ENCODE measurements around the gene BLACAT1. TPM values are rescaled to one million over a fixed set of nuclear protein-coding genes. Genes with fewer than 3 reads are reported as not detected.
A peak's percentile ranks its signal among the peaks of the same experiment; 100 is the strongest.

BLACAT1 gene
- total RNA-seq, 1 experiment from 2014 or later: 13.5 TPM

DNA sequence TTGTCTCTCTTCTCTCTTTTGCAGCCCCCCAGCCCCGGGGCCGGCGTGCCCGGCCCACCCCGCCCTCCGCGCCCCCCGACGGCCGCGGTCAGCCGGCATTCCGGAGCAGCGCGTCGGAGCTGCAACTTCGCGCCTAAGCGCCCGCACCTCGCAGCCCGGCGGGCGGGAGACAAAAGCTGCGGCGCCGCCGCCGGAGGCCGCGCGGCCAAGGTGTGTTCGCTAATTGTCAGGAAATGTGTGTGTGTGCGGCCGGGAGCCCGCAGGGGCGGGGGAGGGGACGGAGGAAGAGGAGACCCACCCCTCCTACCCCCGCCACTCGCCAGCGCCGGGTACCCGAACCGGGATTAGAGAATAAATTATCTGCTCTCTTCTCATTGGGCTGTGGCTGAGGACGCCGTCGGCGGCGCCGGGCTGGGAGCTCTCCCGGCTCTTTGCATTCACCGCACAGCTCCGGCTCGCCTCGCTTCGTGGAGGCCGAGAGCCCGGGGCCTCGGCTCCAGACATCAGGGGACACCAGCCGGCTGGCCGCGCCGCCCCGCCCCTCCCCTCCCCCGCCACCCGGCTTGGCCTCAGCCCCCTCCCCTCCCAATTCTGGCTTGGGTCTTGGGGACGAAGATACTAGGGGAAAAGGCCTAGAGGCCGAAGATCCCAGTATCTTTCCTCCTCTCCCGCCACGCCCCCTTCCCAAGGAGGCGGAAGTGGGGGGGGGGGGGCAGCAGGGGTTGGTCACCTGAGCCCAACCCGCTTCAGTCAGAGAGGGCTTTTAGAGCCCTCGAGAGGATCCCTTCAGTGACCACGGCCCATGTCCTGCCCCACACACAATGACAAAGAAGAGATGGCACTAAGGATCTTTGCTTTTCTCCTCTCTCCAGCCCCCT lies 1.3 kb upstream of the BLACAT1 start:
- H3K27ac ChIP-seq: no peak overlapping the region
- H3K36me3 ChIP-seq (ENCODE audit: low read depth): no peaks in the 10 kb centered on the region
- TF ChIP-seq, protein P1, sequence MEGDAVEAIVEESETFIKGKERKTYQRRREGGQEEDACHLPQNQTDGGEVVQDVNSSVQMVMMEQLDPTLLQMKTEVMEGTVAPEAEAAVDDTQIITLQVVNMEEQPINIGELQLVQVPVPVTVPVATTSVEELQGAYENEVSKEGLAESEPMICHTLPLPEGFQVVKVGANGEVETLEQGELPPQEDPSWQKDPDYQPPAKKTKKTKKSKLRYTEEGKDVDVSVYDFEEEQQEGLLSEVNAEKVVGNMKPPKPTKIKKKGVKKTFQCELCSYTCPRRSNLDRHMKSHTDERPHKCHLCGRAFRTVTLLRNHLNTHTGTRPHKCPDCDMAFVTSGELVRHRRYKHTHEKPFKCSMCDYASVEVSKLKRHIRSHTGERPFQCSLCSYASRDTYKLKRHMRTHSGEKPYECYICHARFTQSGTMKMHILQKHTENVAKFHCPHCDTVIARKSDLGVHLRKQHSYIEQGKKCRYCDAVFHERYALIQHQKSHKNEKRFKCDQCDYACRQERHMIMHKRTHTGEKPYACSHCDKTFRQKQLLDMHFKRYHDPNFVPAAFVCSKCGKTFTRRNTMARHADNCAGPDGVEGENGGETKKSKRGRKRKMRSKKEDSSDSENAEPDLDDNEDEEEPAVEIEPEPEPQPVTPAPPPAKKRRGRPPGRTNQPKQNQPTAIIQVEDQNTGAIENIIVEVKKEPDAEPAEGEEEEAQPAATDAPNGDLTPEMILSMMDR (conservative IDR thresholded peaks at IDR 0.05): no peak
- peak; percentile 98 for TF ChIP-seq EZH2 (IDR thresholded peaks at IDR 0.05; ENCODE audit: low read depth)
- H4K20me1 ChIP-seq (ENCODE audit: insufficient read depth): no peaks in the 10 kb centered on the region; the same call in 1 of the 2 replicates
- no peaks in the 10 kb centered on the region for H3K79me2 ChIP-seq (ENCODE audit: low read depth)
- peak overlapping the region; percentile 47 for H3K4me3 ChIP-seq
- DNase-seq: no peak
- peaks cover 6% of the 10 kb centered on the region for H3F3A ChIP-seq (ENCODE audit: insufficient read depth, low read depth)
- CTCF ChIA-PET: interaction anchor here (0.7 kb wide), 1 partner anchor 36 kb away, joined by 7 read pairs; no protein-coding TSS in a partner anchor
- H2AFZ ChIP-seq: peak overlapping the region; percentile 71; the same call in 1 of the 2 replicates
- no TSS peak for BruUV-seq (replicated peaks)
- POLR2A ChIA-PET (ENCODE audit: unreplicated experiment): no interaction called here
- peaks cover 5% of the 10 kb centered on the region; the same call in 1 of the 2 replicates for H3K4me1 ChIP-seq (replicated peaks; ENCODE audit: insufficient read depth)
- peaks cover 63% of the 10 kb centered on the region for H3K27me3 ChIP-seq (ENCODE audit: insufficient read depth, low read depth)
- H3K9me2 ChIP-seq (ENCODE audit: insufficient read depth): no peaks in the 10 kb centered on the region
- H3K9me3 ChIP-seq (ENCODE audit: insufficient read depth, low read depth): no peaks in the 10 kb centered on the region
- intact Hi-C loops (cut with micrococcal nuclease; ENCODE audit: unreplicated experiment): no loop called here
- peak overlapping the region; percentile 75 for H3K4me2 ChIP-seq

- CTCF ChIA-PET: interaction anchor here (0.7 kb wide), 1 partner anchor 37 kb away, joined by 7 read pairs; no protein-coding TSS in a partner anchor
- POLR2A ChIA-PET (ENCODE audit: unreplicated experiment): no interaction called here
- BruUV-seq (replicated peaks): no TSS peak
Measured at GRCh38 chr1:205456383-205456867, 580 bp upstream of the BLACAT1 start.

DNA sequence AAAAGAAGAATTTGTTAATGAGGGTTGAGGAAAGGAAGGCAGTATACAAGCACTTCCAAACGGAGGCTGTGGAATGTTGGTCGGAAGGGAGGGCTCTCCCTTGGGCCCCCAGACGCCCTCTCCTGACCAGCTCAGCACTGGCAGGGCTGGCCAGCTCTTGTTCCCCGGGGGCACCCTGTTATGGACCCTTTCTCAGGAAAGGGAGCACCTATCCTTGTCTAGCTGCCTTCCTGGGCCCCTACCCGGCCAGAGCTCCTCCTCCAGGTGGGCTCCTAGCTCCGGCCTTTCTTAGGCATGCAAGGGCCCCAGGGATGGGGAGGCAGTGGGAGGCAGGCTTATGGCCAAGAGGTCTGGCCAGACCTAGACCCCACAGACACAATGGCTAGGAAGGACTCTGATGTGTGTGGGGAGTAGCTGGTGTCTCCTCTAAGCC lies 926 bp downstream of the BLACAT1 start:
- intact Hi-C loops (cut with micrococcal nuclease; ENCODE audit: unreplicated experiment): no loop called here
- no peak overlapping the region for H3K27ac ChIP-seq
- no peaks in the 10 kb centered on the region for H3K9me3 ChIP-seq (ENCODE audit: insufficient read depth, low read depth)
- H3K4me2 ChIP-seq: no peak overlapping the region
- BruUV-seq (replicated peaks): no TSS peak
- no peaks in the 10 kb centered on the region; the same call in 1 of the 2 replicates for H4K20me1 ChIP-seq (ENCODE audit: insufficient read depth)
- CTCF ChIA-PET: interaction anchor here (0.6 to 0.7 kb wide), 3 partner anchors 15 to 138 kb away, joined by 3 to 4 read pairs (median 3); no protein-coding TSS in a partner anchor
- no peak for DNase-seq
- no peaks in the 10 kb centered on the region for H3K79me2 ChIP-seq (ENCODE audit: low read depth)
- peaks cover 46% of the 10 kb centered on the region for H3K27me3 ChIP-seq (ENCODE audit: insufficient read depth, low read depth)
- H3K4me1 ChIP-seq (replicated peaks; ENCODE audit: insufficient read depth): peaks cover 23% of the 10 kb centered on the region
- TF ChIP-seq, protein P1 (conservative IDR thresholded peaks at IDR 0.05): no peak
- no peak for TF ChIP-seq EZH2 (IDR thresholded peaks at IDR 0.05; ENCODE audit: low read depth)
- no peaks in the 10 kb centered on the region for H3K9me2 ChIP-seq (ENCODE audit: insufficient read depth)
- POLR2A ChIA-PET (ENCODE audit: unreplicated experiment): interaction anchor here (0.5 kb wide), 1 partner anchor 160 kb away, joined by 11 read pairs; no protein-coding TSS in a partner anchor
- H3K36me3 ChIP-seq (ENCODE audit: low read depth): no peaks in the 10 kb centered on the region
- H3K4me3 ChIP-seq: no peak overlapping the region
- H3F3A ChIP-seq (ENCODE audit: insufficient read depth, low read depth): peaks cover 24% of the 10 kb centered on the region
- no peak overlapping the region for H2AFZ ChIP-seq

More at GRCh38 chr1:205456383-205456867, 580 bp upstream of the BLACAT1 start:
- no peaks in the 10 kb centered on the region for H3K9me3 ChIP-seq (ENCODE audit: insufficient read depth, low read depth)
- TF ChIP-seq EZH2 (IDR thresholded peaks at IDR 0.05; ENCODE audit: low read depth): no peak; the same call in none of the 2 replicates
- TF ChIP-seq, protein P1 (conservative IDR thresholded peaks at IDR 0.05): no peak
- intact Hi-C loops (cut with micrococcal nuclease; ENCODE audit: unreplicated experiment): no loop called here
- H3K4me3 ChIP-seq: peak overlapping the region; percentile 47
- no peaks in the 10 kb centered on the region for H3K9me2 ChIP-seq (ENCODE audit: insufficient read depth)
- H3K27ac ChIP-seq: no peak overlapping the region
- no peaks in the 10 kb centered on the region for H3K79me2 ChIP-seq (ENCODE audit: low read depth)
- H2AFZ ChIP-seq: no peak overlapping the region
- DNase-seq: no peak
- no peaks in the 10 kb centered on the region; the same call in 1 of the 2 replicates for H4K20me1 ChIP-seq (ENCODE audit: insufficient read depth)
- peak overlapping the region; percentile 75 for H3K4me2 ChIP-seq
- H3K27me3 ChIP-seq (ENCODE audit: insufficient read depth, low read depth): peaks cover 58% of the 10 kb centered on the region
- no peaks in the 10 kb centered on the region for H3K36me3 ChIP-seq (ENCODE audit: low read depth)
- peaks cover 10% of the 10 kb centered on the region for H3K4me1 ChIP-seq (replicated peaks; ENCODE audit: insufficient read depth)
- peaks cover 11% of the 10 kb centered on the region for H3F3A ChIP-seq (ENCODE audit: insufficient read depth, low read depth)
